ENCODE results near the gene IFI27L2.

Gene IFI27L2

GRCh38 chr14:94124582-94125377 is 4.6 kb downstream of the IFI27L2 start:
- no peak for DNase-seq (ENCODE audit: insufficient read length, low spot score)
- no peak for FAIRE-seq

GRCh38 chr14:94123868-94124267 is 5.5 kb downstream of the IFI27L2 start:
- DNase-seq (ENCODE audit: insufficient read length, low spot score): no peak
- FAIRE-seq: no peak

- DNase-seq (ENCODE audit: insufficient read length, low spot score) (no peak), FAIRE-seq (no peak)
These were observed 6.1 kb downstream of the IFI27L2 start for GRCh38 chr14:94123296-94123695.

GRCh38 chr14:94122438-94122837 is 7.0 kb downstream of the IFI27L2 start:
- DNase-seq (ENCODE audit: insufficient read length, low spot score) (no peak), FAIRE-seq (no peak)

GRCh38 chr14:94121485-94121884 is 7.9 kb downstream of the IFI27L2 start:
- FAIRE-seq: no peak

GRCh38 chr14:94120667-94121340 is 8.6 kb downstream of the IFI27L2 start:
- no peak for DNase-seq (ENCODE audit: insufficient read length, low spot score)
- FAIRE-seq: no peak

More at GRCh38 chr14:94121485-94121884, 7.9 kb downstream of the IFI27L2 start:
- no peak for DNase-seq (ENCODE audit: insufficient read length, low spot score)

GRCh38 chr14:94119071-94119470 is 10.3 kb downstream of the IFI27L2 start:
- no peak for FAIRE-seq

GRCh38 chr14:94117856-94118255 is 11.5 kb downstream of the IFI27L2 start:
- DNase-seq (ENCODE audit: insufficient read length, low spot score) (no peak), FAIRE-seq (no peak)

More at GRCh38 chr14:94119071-94119470, 10.3 kb downstream of the IFI27L2 start:
- DNase-seq (ENCODE audit: insufficient read length, low spot score): no peak

GRCh38 chr14:94116701-94117100 is 12.7 kb downstream of the IFI27L2 start:
- DNase-seq (ENCODE audit: insufficient read length, low spot score) (no peak), FAIRE-seq (no peak)

GRCh38 chr14:94115631-94116030 is 13.8 kb downstream of the IFI27L2 start:
- FAIRE-seq: no peak
- DNase-seq (ENCODE audit: insufficient read length, low spot score): no peak

GRCh38 chr14:94115058-94115591 is 14.3 kb downstream of the IFI27L2 start:
- no peak for FAIRE-seq
- DNase-seq (ENCODE audit: insufficient read length, low spot score): no peak

- DNase-seq (ENCODE audit: insufficient read length, low spot score) (no peak), FAIRE-seq (no peak)
These were observed 14.8 kb downstream of the IFI27L2 start for GRCh38 chr14:94114589-94115057.

- DNase-seq (ENCODE audit: insufficient read length, low spot score): no peak
- no peak for FAIRE-seq
These were observed 15.4 kb downstream of the IFI27L2 start for GRCh38 chr14:94113908-94114588.

- FAIRE-seq (no peak), DNase-seq (ENCODE audit: insufficient read length, low spot score) (no peak)
These were observed 15.9 kb downstream of the IFI27L2 start for GRCh38 chr14:94113490-94113889.

- no peak for DNase-seq (ENCODE audit: insufficient read length, low spot score)
- FAIRE-seq: no peak
These were observed 16.3 kb downstream of the IFI27L2 start for GRCh38 chr14:94113073-94113472.

GRCh38 chr14:94112513-94113063 is 16.8 kb downstream of the IFI27L2 start:
- no peak for FAIRE-seq
- DNase-seq (ENCODE audit: insufficient read length, low spot score): no peak

- FAIRE-seq: no peak
- DNase-seq (ENCODE audit: insufficient read length, low spot score): no peak
These were observed 17.9 kb downstream of the IFI27L2 start for GRCh38 chr14:94111276-94112095.

- FAIRE-seq (no peak), DNase-seq (ENCODE audit: insufficient read length, low spot score) (no peak)
These were observed 18.7 kb downstream of the IFI27L2 start, which contains the start of gene IFI27 for GRCh38 chr14:94110552-94111181. TSS of gene IFI27 (plus strand) at chr14:94110736.

GRCh38 chr14:94109915-94110250 is 19.5 kb downstream of the IFI27L2 start:
- no peak for FAIRE-seq

GRCh38 chr14:94104731-94105130 is 24.7 kb downstream of the IFI27L2 start:
- FAIRE-seq (no peak), DNase-seq (ENCODE audit: insufficient read length, low spot score) (no peak)

More at GRCh38 chr14:94109915-94110250, 19.5 kb downstream of the IFI27L2 start:
- DNase-seq (ENCODE audit: insufficient read length, low spot score): no peak

Data from HTR-8/SVneo (cell line).